ENCODE results near the gene SCN11A.

DNA sequence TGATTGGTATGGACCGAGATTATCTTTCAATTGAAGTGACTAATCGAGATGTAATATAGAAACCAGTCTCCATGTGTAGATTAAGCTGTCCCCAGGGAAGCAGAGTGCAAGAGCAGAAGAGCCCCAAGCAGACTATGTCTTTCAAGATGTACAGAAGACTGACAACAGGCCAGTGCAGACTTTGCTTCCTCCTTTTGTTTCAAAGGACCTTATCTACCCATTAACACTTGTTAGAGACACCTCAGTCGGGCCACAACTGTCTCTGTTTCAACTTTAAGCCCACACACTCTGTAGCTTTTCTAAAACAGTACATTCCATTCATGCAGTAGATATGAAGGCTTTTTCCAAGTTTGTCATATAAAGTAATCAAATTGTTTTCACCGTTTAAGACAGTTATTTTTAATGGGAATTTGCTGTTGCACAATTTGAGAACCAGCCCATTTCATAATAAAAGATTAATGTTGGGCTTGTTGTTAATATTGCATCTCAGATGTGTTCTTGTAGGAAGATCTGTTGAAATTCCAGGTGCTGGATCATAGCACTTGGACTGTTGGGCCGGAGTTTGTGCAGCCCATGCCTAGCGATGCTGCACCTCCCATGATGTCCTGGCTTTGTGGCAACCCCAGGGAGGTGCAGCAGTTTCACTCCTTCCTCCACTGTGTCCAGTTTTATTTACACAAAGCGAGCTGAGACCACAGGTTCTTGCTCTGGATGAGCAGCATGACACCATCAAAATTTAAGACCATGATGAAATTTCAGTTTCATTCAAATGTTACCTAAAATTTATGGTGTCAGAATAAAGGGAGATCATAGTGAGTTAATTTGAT is 43.3 kb upstream of the SCN11A start:
- TF ChIP-seq SP1 (IDR thresholded peaks at IDR 0.05): no peak
- TF ChIP-seq FOXM1 (IDR thresholded peaks at IDR 0.05; ENCODE audit: borderline replicate concordance): no peak
- no peak for TF ChIP-seq HDGF (IDR thresholded peaks at IDR 0.05; ENCODE audit: borderline replicate concordance)
- no peak for TF ChIP-seq PKNOX1 (IDR thresholded peaks at IDR 0.05)
- no peak for TF ChIP-seq ELF4 (IDR thresholded peaks at IDR 0.05)
- TF ChIP-seq SUZ12 (IDR thresholded peaks at IDR 0.05): no peak
- TF ChIP-seq TARDBP (IDR thresholded peaks at IDR 0.05): no peak
- TF ChIP-seq BHLHE40 (IDR thresholded peaks at IDR 0.05; ENCODE audit: borderline replicate concordance): no peak
- no peak for TF ChIP-seq ARNT (IDR thresholded peaks at IDR 0.05)
- no peak for TF ChIP-seq FOXK2 (IDR thresholded peaks at IDR 0.05)
- TF ChIP-seq CTBP1 (IDR thresholded peaks at IDR 0.05; ENCODE audit: borderline replicate concordance): no peak

Data from HEK293T (cell line).